Nephron (organoid): ENCODE data around the gene CACNA1C.
"Not testable (repeated sequence)": the region's sequence is repeated elsewhere in the genome, so short reads cannot be mapped to it uniquely, and the experiment has no call there.

Experiments used
- H3K27ac Mint-ChIP-seq, 3 experiments: 2 replicates each; pipeline ENCODE4 v1.8.0; 2020; ENCODE audit warnings: mixed read lengths in 3 of 3, mild to moderate bottlenecking in 2 of 3, moderate library complexity in 1 of 3
- H3K27me3 Mint-ChIP-seq: 2 replicates; pipeline ENCODE4 v1.8.0; 2021; ENCODE audit warnings: low read depth, mild to moderate bottlenecking, moderate library complexity, mixed read lengths
- H3K36me3 Mint-ChIP-seq: 2 replicates; pipeline ENCODE4 v1.8.0; 2020; ENCODE audit warnings: low read depth, mixed read lengths
- H3K4me1 Mint-ChIP-seq: 2 replicates; pipeline ENCODE4 v1.8.0; 2020; ENCODE audit warnings: mixed read lengths
- H3K4me3 Mint-ChIP-seq, 3 experiments: 2 replicates each; pipeline ENCODE4 v1.8.0; 2020; ENCODE audit warnings: mild to moderate bottlenecking in 3 of 3, mixed read lengths in 3 of 3, moderate library complexity in 2 of 3
- H3K9me3 Mint-ChIP-seq: 2 replicates; pipeline ENCODE4 v1.8.0; 2020; ENCODE audit warnings: mixed read lengths
- TF ChIP-seq, protein P1 (sequence below), 3 experiments: fragments of 200-600 bp; sonication (generic); IDR thresholded peaks; one replicate each; pipeline ENCODE4 v1.5.0; 2021; ENCODE audit warnings: antibody characterized with exemption in 3 of 3; ENCODE audit not compliant: unreplicated experiment in 3 of 3

Gene CACNA1C

DNA sequence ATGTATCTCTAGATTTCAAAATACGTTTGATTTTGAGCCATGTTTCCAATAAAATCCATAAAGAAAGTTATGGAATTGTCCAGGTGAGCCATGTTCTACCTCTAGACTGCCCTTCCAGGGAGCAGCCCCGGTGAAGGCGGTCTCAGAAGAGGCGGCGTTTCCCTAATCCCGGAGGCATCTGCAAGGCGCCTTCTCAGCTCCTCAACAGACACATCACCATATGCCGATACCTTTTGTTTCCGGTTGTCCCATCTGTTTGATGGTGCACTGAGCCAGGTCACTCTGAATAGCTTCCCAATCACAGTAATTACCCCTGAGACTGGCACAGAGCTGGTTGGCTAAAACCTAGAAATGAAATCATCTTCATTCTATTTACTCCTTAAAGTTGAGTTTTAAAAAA, 436.5 kb downstream of the CACNA1C start:
- TF ChIP-seq, protein P1, sequence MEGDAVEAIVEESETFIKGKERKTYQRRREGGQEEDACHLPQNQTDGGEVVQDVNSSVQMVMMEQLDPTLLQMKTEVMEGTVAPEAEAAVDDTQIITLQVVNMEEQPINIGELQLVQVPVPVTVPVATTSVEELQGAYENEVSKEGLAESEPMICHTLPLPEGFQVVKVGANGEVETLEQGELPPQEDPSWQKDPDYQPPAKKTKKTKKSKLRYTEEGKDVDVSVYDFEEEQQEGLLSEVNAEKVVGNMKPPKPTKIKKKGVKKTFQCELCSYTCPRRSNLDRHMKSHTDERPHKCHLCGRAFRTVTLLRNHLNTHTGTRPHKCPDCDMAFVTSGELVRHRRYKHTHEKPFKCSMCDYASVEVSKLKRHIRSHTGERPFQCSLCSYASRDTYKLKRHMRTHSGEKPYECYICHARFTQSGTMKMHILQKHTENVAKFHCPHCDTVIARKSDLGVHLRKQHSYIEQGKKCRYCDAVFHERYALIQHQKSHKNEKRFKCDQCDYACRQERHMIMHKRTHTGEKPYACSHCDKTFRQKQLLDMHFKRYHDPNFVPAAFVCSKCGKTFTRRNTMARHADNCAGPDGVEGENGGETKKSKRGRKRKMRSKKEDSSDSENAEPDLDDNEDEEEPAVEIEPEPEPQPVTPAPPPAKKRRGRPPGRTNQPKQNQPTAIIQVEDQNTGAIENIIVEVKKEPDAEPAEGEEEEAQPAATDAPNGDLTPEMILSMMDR (IDR thresholded peaks at IDR 0.05; ENCODE audit: unreplicated experiment in 3 of 3), result no peak
- Mint-ChIP-seq H3K36me3 (peaks cover 3% of the 10 kb centered on the region), H3K9me3 (no peaks in the 10 kb centered on the region), H3K27me3 (peaks cover 20% of the 10 kb centered on the region), H3K4me1 (peaks cover 3% of the 10 kb centered on the region), H3K4me3 (no peak overlapping the region), H3K27ac (no peak overlapping the region)

DNA sequence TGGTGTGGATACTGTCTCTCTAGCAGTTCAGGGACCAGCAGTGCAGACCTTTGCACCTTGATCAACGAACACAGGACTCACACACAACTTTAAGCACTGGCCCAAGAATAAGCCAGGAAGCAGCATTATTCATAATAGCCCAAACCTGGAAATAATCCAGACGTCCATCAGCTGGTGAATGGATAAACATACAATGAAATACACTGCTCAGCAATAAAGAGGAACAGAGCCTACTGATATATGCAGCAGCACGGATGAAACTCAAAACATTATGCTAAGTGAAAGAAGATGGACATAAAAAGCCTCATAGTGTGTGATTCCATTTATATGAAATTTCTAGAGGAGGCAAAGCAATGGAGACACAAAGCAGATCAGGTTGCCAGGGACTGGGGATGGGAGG, 438.0 kb downstream of the CACNA1C start:
- H3K36me3 Mint-ChIP-seq, result peaks cover 3% of the 10 kb centered on the region
- TF ChIP-seq, protein P1 (IDR thresholded peaks at IDR 0.05; ENCODE audit: unreplicated experiment in 3 of 3), result no peak
- H3K27me3 Mint-ChIP-seq, result peaks cover 17% of the 10 kb centered on the region
- H3K4me3 Mint-ChIP-seq, result no peak overlapping the region
- H3K9me3 Mint-ChIP-seq, result no peaks in the 10 kb centered on the region
- peaks cover 15% of the 10 kb centered on the region for H3K4me1 Mint-ChIP-seq
- H3K27ac Mint-ChIP-seq, result no peak overlapping the region

DNA sequence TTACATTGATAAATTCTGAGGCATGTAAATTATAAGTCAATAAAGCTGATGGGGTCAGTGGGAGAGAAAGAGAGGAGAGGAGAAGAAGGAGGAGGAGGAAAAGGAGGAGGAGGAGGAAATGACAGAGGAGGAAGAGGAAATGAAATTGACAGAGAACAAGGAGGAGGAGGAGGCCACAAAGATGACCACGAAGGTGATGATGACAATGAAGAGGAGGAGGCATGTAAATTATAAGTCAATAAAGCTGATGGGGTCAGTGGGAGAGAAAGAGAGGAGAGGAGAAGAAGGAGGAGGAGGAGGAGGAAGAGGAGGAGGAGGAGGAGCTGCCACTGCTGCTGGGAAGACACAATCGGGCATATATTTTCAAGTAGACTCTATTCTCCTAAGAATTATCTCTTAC, 438.6 kb downstream of the CACNA1C start:
- H3K27ac Mint-ChIP-seq, H3K36me3 Mint-ChIP-seq, H3K4me3 Mint-ChIP-seq, H3K9me3 Mint-ChIP-seq: not testable (repeated sequence)
- Mint-ChIP-seq H3K27me3 (peaks cover 14% of the 10 kb centered on the region), H3K4me1 (peaks cover 18% of the 10 kb centered on the region)

DNA sequence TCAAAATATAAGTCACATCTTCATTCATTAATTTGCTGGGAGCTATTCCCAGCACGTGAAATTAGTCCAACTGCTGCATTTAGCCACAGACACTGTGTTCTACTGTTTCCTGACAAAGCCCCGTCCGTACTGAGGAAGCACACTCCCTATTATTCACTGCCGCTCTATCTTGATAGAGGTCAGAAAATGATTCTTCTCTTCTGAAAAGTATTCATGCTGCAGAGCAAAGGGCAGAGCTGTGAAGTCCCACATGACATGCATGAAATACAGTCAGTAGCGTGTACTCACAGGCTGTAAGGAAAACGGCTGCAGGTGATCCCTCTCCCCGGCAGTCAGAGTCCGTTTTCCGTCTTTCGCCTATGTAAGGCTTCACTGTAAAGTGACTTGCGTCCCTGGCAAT, 439.4 kb downstream of the CACNA1C start:
- no peak overlapping the region for H3K4me3 Mint-ChIP-seq
- H3K27ac Mint-ChIP-seq, result no peak overlapping the region
- TF ChIP-seq, protein P1 (IDR thresholded peaks at IDR 0.05; ENCODE audit: unreplicated experiment in 3 of 3), result no peak
- H3K9me3 Mint-ChIP-seq, result no peaks in the 10 kb centered on the region
- peaks cover 7% of the 10 kb centered on the region for H3K27me3 Mint-ChIP-seq
- no peaks in the 10 kb centered on the region for H3K36me3 Mint-ChIP-seq
- H3K4me1 Mint-ChIP-seq, result peaks cover 18% of the 10 kb centered on the region

DNA sequence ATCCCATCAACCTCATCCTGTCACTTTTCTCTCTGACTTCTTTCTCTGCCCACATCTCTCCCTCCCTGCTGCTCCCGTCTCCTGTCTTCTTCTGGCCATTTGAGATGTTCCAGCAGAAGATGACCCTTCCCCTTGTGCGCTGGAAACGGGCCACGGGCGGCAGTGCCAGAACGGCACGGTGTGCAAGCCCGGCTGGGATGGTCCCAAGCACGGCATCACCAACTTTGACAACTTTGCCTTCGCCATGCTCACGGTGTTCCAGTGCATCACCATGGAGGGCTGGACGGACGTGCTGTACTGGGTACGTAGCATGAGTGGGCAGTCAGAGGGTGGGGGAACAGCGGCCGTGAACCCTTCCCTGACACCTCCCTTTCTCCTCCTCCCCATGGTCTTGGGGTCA, 440.3 kb downstream of the CACNA1C start:
- Mint-ChIP-seq H3K9me3 (no peaks in the 10 kb centered on the region), H3K36me3 (no peaks in the 10 kb centered on the region), H3K4me3 (no peak overlapping the region), H3K27ac (no peak overlapping the region), H3K27me3 (peaks cover 7% of the 10 kb centered on the region), H3K4me1 (peaks cover 18% of the 10 kb centered on the region)
- TF ChIP-seq, protein P1 (IDR thresholded peaks at IDR 0.05; ENCODE audit: unreplicated experiment in 3 of 3), result no peak

DNA sequence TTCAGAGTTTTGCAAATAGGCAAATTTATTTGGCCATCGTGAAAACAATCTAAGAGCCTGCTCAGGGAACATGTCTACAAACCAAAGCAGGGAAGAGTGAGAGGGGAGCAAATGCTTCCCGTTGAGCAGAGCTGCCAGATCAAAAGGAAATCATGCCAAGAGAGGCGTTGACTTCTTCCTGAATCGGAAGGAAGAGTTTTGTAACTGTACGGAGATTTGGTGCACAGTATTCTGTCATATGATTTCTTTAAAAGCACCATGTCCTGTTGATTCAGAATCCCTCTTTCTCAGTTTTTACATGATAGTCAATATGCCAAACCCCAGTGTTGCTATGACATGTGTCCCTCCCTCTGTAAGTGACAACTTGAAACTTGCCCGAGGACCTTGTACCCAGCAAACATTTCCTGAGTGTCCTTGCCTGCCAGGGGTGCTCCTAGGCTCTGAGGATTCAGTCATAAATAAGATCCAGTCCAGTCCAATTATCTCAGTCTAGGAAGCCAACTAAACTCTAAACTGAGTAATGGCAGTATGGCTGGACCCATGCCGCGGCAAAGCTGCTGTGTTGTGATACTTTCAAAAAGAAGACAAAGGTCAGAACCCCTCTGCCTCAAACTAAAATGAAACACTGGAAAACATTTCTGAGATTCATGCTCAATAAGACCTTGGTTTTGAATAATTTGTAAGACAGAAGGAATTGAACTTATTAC, 441.9 kb downstream of the CACNA1C start:
- peak overlapping the region in 2 of 3 experiments; percentile 10 to 15 for H3K4me3 Mint-ChIP-seq
- no peaks in the 10 kb centered on the region for H3K36me3 Mint-ChIP-seq
- TF ChIP-seq, protein P1 (IDR thresholded peaks at IDR 0.05; ENCODE audit: unreplicated experiment in 3 of 3), result no peak
- H3K4me1 Mint-ChIP-seq, result peaks cover 18% of the 10 kb centered on the region
- peaks cover 3% of the 10 kb centered on the region for H3K27me3 Mint-ChIP-seq
- H3K9me3 Mint-ChIP-seq, result no peaks in the 10 kb centered on the region
- peak overlapping the region; percentile 44 to 77 (median 73) for H3K27ac Mint-ChIP-seq
